ENCODE results near the gene PTPN6. TPM values are rescaled to one million over a fixed set of nuclear protein-coding genes. Genes with fewer than 3 reads are reported as not detected.

The PTPN6 gene
- polyA plus RNA-seq, 1 donor from 2014 or later = not detected

DNA sequence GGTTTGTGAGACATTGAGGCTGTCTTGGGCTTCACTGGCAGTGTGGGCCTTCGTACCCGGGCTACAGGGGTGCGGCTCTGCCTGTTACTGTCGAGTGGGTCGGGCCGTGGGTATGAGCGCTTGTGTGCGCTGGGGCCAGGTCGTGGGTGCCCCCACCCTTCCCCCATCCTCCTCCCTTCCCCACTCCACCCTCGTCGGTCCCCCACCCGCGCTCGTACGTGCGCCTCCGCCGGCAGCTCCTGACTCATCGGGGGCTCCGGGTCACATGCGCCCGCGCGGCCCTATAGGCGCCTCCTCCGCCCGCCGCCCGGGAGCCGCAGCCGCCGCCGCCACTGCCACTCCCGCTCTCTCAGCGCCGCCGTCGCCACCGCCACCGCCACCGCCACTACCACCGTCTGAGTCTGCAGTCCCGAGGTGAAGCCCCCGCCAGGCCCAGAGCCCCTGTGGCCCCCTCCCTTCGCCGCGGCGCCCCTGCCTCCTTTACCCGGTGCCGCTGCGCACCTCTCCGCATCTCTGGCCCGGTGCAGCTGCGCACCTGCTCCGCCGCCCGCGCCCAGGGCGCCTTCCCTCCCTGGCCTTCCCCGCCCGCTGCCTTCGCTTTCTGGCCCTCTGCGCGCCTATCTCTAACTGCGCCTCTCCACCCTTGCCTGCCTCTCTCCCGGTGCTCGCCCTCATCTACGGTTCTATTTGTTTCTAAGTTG, 36.8 kb upstream of the PTPN6 start, which contains the start of gene ENO2:
Gene ENO2 (plus strand): TSS at position 335 of the 701 bp plus-strand sequence. CDS start 1,253 bp downstream, outside the sequence.
- H3K4me3 ChIP-seq (ENCODE audit: low read length) = peak within 1 kb of the TSS; percentile 97
- H3K9ac ChIP-seq (ENCODE audit: low read length) = peak within 1 kb of the TSS; percentile 96
- TF ChIP-seq, protein P1, sequence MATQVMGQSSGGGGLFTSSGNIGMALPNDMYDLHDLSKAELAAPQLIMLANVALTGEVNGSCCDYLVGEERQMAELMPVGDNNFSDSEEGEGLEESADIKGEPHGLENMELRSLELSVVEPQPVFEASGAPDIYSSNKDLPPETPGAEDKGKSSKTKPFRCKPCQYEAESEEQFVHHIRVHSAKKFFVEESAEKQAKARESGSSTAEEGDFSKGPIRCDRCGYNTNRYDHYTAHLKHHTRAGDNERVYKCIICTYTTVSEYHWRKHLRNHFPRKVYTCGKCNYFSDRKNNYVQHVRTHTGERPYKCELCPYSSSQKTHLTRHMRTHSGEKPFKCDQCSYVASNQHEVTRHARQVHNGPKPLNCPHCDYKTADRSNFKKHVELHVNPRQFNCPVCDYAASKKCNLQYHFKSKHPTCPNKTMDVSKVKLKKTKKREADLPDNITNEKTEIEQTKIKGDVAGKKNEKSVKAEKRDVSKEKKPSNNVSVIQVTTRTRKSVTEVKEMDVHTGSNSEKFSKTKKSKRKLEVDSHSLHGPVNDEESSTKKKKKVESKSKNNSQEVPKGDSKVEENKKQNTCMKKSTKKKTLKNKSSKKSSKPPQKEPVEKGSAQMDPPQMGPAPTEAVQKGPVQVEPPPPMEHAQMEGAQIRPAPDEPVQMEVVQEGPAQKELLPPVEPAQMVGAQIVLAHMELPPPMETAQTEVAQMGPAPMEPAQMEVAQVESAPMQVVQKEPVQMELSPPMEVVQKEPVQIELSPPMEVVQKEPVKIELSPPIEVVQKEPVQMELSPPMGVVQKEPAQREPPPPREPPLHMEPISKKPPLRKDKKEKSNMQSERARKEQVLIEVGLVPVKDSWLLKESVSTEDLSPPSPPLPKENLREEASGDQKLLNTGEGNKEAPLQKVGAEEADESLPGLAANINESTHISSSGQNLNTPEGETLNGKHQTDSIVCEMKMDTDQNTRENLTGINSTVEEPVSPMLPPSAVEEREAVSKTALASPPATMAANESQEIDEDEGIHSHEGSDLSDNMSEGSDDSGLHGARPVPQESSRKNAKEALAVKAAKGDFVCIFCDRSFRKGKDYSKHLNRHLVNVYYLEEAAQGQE (IDR thresholded peaks at IDR 0.05; ENCODE audit: borderline replicate concordance) = peak; percentile 66
- TF ChIP-seq, protein P2, sequence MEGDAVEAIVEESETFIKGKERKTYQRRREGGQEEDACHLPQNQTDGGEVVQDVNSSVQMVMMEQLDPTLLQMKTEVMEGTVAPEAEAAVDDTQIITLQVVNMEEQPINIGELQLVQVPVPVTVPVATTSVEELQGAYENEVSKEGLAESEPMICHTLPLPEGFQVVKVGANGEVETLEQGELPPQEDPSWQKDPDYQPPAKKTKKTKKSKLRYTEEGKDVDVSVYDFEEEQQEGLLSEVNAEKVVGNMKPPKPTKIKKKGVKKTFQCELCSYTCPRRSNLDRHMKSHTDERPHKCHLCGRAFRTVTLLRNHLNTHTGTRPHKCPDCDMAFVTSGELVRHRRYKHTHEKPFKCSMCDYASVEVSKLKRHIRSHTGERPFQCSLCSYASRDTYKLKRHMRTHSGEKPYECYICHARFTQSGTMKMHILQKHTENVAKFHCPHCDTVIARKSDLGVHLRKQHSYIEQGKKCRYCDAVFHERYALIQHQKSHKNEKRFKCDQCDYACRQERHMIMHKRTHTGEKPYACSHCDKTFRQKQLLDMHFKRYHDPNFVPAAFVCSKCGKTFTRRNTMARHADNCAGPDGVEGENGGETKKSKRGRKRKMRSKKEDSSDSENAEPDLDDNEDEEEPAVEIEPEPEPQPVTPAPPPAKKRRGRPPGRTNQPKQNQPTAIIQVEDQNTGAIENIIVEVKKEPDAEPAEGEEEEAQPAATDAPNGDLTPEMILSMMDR (IDR thresholded peaks at IDR 0.05; ENCODE audit: poor library complexity, severe bottlenecking) = peak; percentile 8
- TF ChIP-seq SMC3 (conservative IDR thresholded peaks at IDR 0.05; ENCODE audit: poor library complexity) (peak; percentile 32), RAD21 (conservative IDR thresholded peaks at IDR 0.05) (peak; percentile 34), POLR2AphosphoS5 (IDR thresholded peaks at IDR 0.05) (peak; percentile 95), EP300 (conservative IDR thresholded peaks at IDR 0.05; ENCODE audit: poor library complexity, severe bottlenecking) (peak; percentile 34), TAF1 (IDR thresholded peaks at IDR 0.05; ENCODE audit: low read depth) (peak; percentile 80), MXI1 (conservative IDR thresholded peaks at IDR 0.05; ENCODE audit: poor library complexity, severe bottlenecking) (peak; percentile 71), EZH2 (IDR thresholded peaks at IDR 0.05; ENCODE audit: borderline replicate concordance, insufficient read depth, low read length, poor library complexity, severe bottlenecking) (no peak)
- peak within 1 kb of the TSS; percentile 93 for H3K27ac ChIP-seq (ENCODE audit: low read length)
- H3F3A ChIP-seq (ENCODE audit: insufficient read depth, low read length, poor library complexity, severe bottlenecking) = no peaks in the 10 kb centered on the region
- H2AFZ ChIP-seq (ENCODE audit: low read depth, low read length) = peak within 1 kb of the TSS; percentile 87
- H3K36me3 ChIP-seq (ENCODE audit: insufficient read depth, low read length) = no peaks in the 10 kb centered on the region
- no peaks in the 10 kb centered on the region for H3K9me2 ChIP-seq (ENCODE audit: insufficient read depth, low read length)
- H3K4me2 ChIP-seq (ENCODE audit: low read length) = peak within 1 kb of the TSS; percentile 88
- H3K9me3 ChIP-seq (ENCODE audit: low read length) = no peaks in the 10 kb centered on the region
- H3K27me3 ChIP-seq (ENCODE audit: insufficient read depth, low read depth, low read length) = no peaks in the 10 kb centered on the region
- H4K20me1 ChIP-seq (ENCODE audit: insufficient read depth) = no peaks in the 10 kb centered on the region
- peaks cover 16% of the 10 kb centered on the region for H3K79me2 ChIP-seq (replicated peaks; ENCODE audit: insufficient read depth, low read length)

DNA sequence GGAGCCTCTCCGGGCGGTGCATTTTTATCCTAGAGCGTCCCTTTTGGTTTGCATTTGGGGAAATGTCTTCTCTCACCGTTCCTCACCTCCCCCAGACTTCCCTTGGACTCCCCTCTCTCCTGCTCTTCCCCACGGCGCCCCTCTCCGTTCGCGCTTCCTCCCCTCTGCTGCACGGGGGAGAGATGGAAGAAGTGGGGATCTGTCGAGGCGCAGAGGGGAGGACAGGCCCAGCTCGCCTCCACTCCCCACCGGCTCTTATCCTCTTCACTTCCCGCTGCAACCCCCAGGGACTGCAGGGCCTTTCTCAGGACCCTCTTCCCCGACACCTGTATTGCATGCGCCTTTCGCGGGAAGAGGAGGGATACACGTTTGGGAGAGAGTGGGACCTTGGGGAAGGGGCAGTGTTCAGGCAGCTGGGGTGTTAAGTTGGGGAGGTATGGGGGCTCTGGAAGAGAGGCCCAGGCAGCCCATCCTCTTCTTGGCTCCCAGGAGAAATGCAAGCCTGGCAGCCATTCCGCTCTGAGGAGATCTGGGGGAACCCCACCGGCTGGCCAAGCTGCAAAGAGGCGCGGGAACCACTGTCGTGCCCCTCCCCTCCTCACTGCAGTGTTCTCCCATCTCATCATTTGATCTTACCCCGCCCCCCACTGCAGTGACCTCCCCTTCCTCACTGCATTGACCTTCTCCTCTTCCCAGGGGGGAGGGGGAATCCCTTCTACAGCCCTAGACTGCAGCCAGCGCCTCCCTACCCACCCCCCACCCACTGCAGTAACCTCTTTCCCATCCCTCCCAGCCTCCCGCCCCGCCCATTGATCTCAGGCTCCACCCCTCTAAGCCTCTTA, 36.0 kb upstream of the PTPN6 start:
- H3K27ac ChIP-seq (ENCODE audit: low read length) = peak overlapping the region; percentile 93
- peaks cover 16% of the 10 kb centered on the region for H3K79me2 ChIP-seq (replicated peaks; ENCODE audit: insufficient read depth, low read length)
- H3K36me3 ChIP-seq (ENCODE audit: insufficient read depth, low read length) = no peaks in the 10 kb centered on the region
- no peaks in the 10 kb centered on the region for H3K9me3 ChIP-seq (ENCODE audit: low read length)
- H3K4me3 ChIP-seq (ENCODE audit: low read length) = peak overlapping the region; percentile 97
- no peaks in the 10 kb centered on the region for H3F3A ChIP-seq (ENCODE audit: insufficient read depth, low read length, poor library complexity, severe bottlenecking)
- no peaks in the 10 kb centered on the region for H3K9me2 ChIP-seq (ENCODE audit: insufficient read depth, low read length)
- peak overlapping the region; percentile 88 for H3K4me2 ChIP-seq (ENCODE audit: low read length)
- TF ChIP-seq RAD21 (conservative IDR thresholded peaks at IDR 0.05) = no peak
- TF ChIP-seq, protein P1 (IDR thresholded peaks at IDR 0.05; ENCODE audit: borderline replicate concordance) = no peak
- no peak for TF ChIP-seq EZH2 (IDR thresholded peaks at IDR 0.05; ENCODE audit: borderline replicate concordance, insufficient read depth, low read length, poor library complexity, severe bottlenecking)
- no peak for TF ChIP-seq SMC3 (conservative IDR thresholded peaks at IDR 0.05; ENCODE audit: poor library complexity)
- TF ChIP-seq POLR2AphosphoS5 (IDR thresholded peaks at IDR 0.05) = no peak
- TF ChIP-seq MXI1 (conservative IDR thresholded peaks at IDR 0.05; ENCODE audit: poor library complexity, severe bottlenecking) = no peak
- TF ChIP-seq TAF1 (IDR thresholded peaks at IDR 0.05; ENCODE audit: low read depth) = no peak
- no peak for TF ChIP-seq EP300 (conservative IDR thresholded peaks at IDR 0.05; ENCODE audit: poor library complexity, severe bottlenecking)
- TF ChIP-seq, protein P2 (IDR thresholded peaks at IDR 0.05; ENCODE audit: poor library complexity, severe bottlenecking) = no peak
- peak overlapping the region; percentile 96 for H3K9ac ChIP-seq (ENCODE audit: low read length)
- H4K20me1 ChIP-seq (ENCODE audit: insufficient read depth) = no peaks in the 10 kb centered on the region
- no peak overlapping the region for H2AFZ ChIP-seq (ENCODE audit: low read depth, low read length)
- no peaks in the 10 kb centered on the region for H3K27me3 ChIP-seq (ENCODE audit: insufficient read depth, low read depth, low read length)
